ENCODE measurements around the gene POR. TPM values are rescaled to one million over a fixed set of nuclear protein-coding genes. Genes with fewer than 3 reads are reported as not detected.
"Not testable (repeated sequence)": the region's sequence is repeated elsewhere in the genome, so short reads cannot be mapped to it uniquely, and the experiment has no call there.

The POR gene
- total and polyA plus RNA-seq, 2 of the 8 experiments (the other 6 are each of a cell fraction or from before 2014, with no cell fraction given): 98.7 to 144 TPM

- H3K27ac ChIP-seq (ENCODE audit: low read depth, low read length); FAIRE-seq; POLR2A ChIA-PET (ENCODE audit: partially characterized antibody); H4K5ac ChIP-seq (ENCODE audit: insufficient read length, low read depth, low read length); H3K18ac ChIP-seq (ENCODE audit: extremely low read depth, low read length); H4K8ac ChIP-seq (ENCODE audit: extremely low read depth, insufficient read depth, low read length); H3K56ac ChIP-seq (replicated peaks; ENCODE audit: insufficient read length, low read depth, low read length); H2BK15ac ChIP-seq (ENCODE audit: low read length); H2BK20ac ChIP-seq (ENCODE audit: low read length); H3K79me2 ChIP-seq (ENCODE audit: control insufficient read depth in 1 of 2, insufficient read depth in 2 of 2, low read length in 2 of 2); H3K27me3 ChIP-seq (replicated peaks in 1 of 4; ENCODE audit: control insufficient read depth in 3 of 4, extremely low read depth in 1 of 4, insufficient read depth in 3 of 4, low read length in 3 of 4); H4K91ac ChIP-seq (replicated peaks; ENCODE audit: insufficient read length, low read length); H3K9ac ChIP-seq (replicated peaks in 1 of 4; ENCODE audit: extremely low read depth in 1 of 4, low read depth in 3 of 4, low read length in 3 of 4); H2BK12ac ChIP-seq (ENCODE audit: low read depth, low read length); H4K20me1 ChIP-seq (replicated peaks in 1 of 2; ENCODE audit: control insufficient read depth in 1 of 2, insufficient read depth in 2 of 2, low read length in 2 of 2); H3K4me1 ChIP-seq (replicated peaks in 1 of 4; ENCODE audit: control insufficient read depth in 3 of 4, insufficient read depth in 4 of 4, low read length in 3 of 4); H3K4ac ChIP-seq (replicated peaks; ENCODE audit: insufficient read length, low read depth, low read length); H2AFZ ChIP-seq (ENCODE audit: low read length); H2BK5ac ChIP-seq (ENCODE audit: low read depth, low read length); H3K9me3 ChIP-seq (ENCODE audit: insufficient read depth in 2 of 2, low read depth in 1 of 2, low read length in 1 of 2); H2BK120ac ChIP-seq (replicated peaks; ENCODE audit: low read depth, low read length); H3K36me3 ChIP-seq (ENCODE audit: control insufficient read depth in 2 of 4, insufficient read depth in 4 of 4, low read length in 3 of 4); H3K23me2 ChIP-seq (ENCODE audit: low read depth, low read length); H3K23ac ChIP-seq (ENCODE audit: insufficient read length); H2AK5ac ChIP-seq (ENCODE audit: low read depth, low read length); H3K14ac ChIP-seq (ENCODE audit: insufficient read length); DNase-seq (ENCODE audit: low read depth in 1 of 2, low spot score in 2 of 2); H3K4me2 ChIP-seq (ENCODE audit: insufficient read depth in 1 of 2, low read depth in 2 of 2, low read length in 2 of 2); H3K4me3 ChIP-seq (ENCODE audit: extremely low read depth in 1 of 4, insufficient read depth in 2 of 4, low read depth in 3 of 4, low read length in 4 of 4); H3K79me1 ChIP-seq (ENCODE audit: low read depth, low read length): not testable (repeated sequence)
- WGBS, 2 experiments (ENCODE audit: extremely low coverage in 1 of 2, insufficient coverage in 1 of 2, insufficient read length in 1 of 2, insufficient replicate concordance in 2 of 2, low coverage in 1 of 2, low lambda C conversion rate in 2 of 2, missing lambda C conversion rate in 1 of 2): 86% methylated on average over 7 of the region's 7 CpGs; no CpG with 5 or more reads in 1 of the 2 experiments
- CTCF ChIA-PET (ENCODE audit: partially characterized antibody): interaction anchor here (0.6 to 3.1 kb wide), 4 partner anchors 10 to 17 kb away, joined by 3 to 15 read pairs (median 8); no protein-coding TSS in a partner anchor
- 0 out of 4 replicates have a peak, but pooled peaks of 1 of the 2 experiments have one; percentile 1 for TF ChIP-seq RAD21 (IDR thresholded peaks at IDR 0.05 in 1 of 2, conservative IDR thresholded peaks at IDR 0.05 in 1 of 2; ENCODE audit: low read depth in 2 of 2, low read length in 2 of 2)
Observed at GRCh38 chr7:76029682-76030081, 114.7 kb downstream of the POR start.
